ENCODE data around the gene IRF6.

- no peak for TF ChIP-seq TAF1 (IDR thresholded peaks at IDR 0.05; ENCODE audit: low read depth, low read length)
- TF ChIP-seq POLR2A (IDR thresholded peaks at IDR 0.05; ENCODE audit: low read depth, low read length), result no peak
- TF ChIP-seq POLR2AphosphoS5 (IDR thresholded peaks at IDR 0.05; ENCODE audit: low read depth, low read length), result no peak
Observed at GRCh38 chr1:209802117-209802779, 3.7 kb downstream of the IRF6 start.
